H9 (cell line): Measurements from ENCODE around the gene SLC7A6. TPM values are rescaled to one million over a fixed set of nuclear protein-coding genes. Genes with fewer than 3 reads are reported as not detected.

ENCODE experiments used
- DNase-seq: peaks from one replicate; pipeline ENCODE4 v3.0.0-alpha.2; 2017
- H2AFZ ChIP-seq: one replicate; pipeline ENCODE4 v1.6.1; 2013; ENCODE audit warnings: mild to moderate bottlenecking, low read length, control low read depth, moderate library complexity
- H2AK5ac ChIP-seq: 2 replicates; pipeline ENCODE4 v1.6.1; 2013; ENCODE audit warnings: low read length, control low read depth, mixed read lengths; ENCODE audit not compliant: insufficient read length
- H2BK120ac ChIP-seq: one replicate; pipeline ENCODE4 v1.6.1; 2013; ENCODE audit warnings: low read depth, mild to moderate bottlenecking, low read length, control low read depth, inconsistent platforms; ENCODE audit not compliant: poor library complexity, severe bottlenecking
- H2BK12ac ChIP-seq: 2 replicates; pipeline ENCODE4 v1.6.1; 2013; ENCODE audit warnings: low read length, control low read depth, mixed read lengths, low read depth; ENCODE audit not compliant: insufficient read length
- H2BK15ac ChIP-seq: 2 replicates; pipeline ENCODE4 v1.6.1; 2013; ENCODE audit warnings: low read depth, low read length, control low read depth
- H2BK20ac ChIP-seq: one replicate; pipeline ENCODE4 v1.6.1; 2013; ENCODE audit warnings: low read depth, mild to moderate bottlenecking, low read length, control low read depth, inconsistent platforms; ENCODE audit not compliant: poor library complexity, severe bottlenecking
- H2BK5ac ChIP-seq: 2 replicates; pipeline ENCODE4 v1.6.1; 2013; ENCODE audit warnings: low read length, control low read depth, mixed read lengths; ENCODE audit not compliant: insufficient read length
- H3K14ac ChIP-seq: 2 replicates; pipeline ENCODE4 v1.6.1; 2013; ENCODE audit warnings: low read length, control low read depth; ENCODE audit not compliant: insufficient read depth
- H3K18ac ChIP-seq: 2 replicates; pipeline ENCODE4 v1.6.1; 2013; ENCODE audit warnings: low read depth, mild to moderate bottlenecking, mixed read lengths, low read length, control low read depth; ENCODE audit not compliant: insufficient read length
- H3K23ac ChIP-seq: 2 replicates; pipeline ENCODE4 v1.6.1; 2013; ENCODE audit warnings: low read length, control low read depth, mixed read lengths, low read depth; ENCODE audit not compliant: insufficient read length
- H3K23me2 ChIP-seq: 2 replicates; pipeline ENCODE4 v1.6.1; 2013; ENCODE audit warnings: low read depth, mild to moderate bottlenecking, mixed read lengths, low read length, control low read depth; ENCODE audit not compliant: insufficient read length, poor library complexity, severe bottlenecking
- H3K27ac ChIP-seq: 2 replicates; pipeline ENCODE4 v1.5.1; 2013; ENCODE audit warnings: low read length, control low read depth, mixed read lengths, low read depth; ENCODE audit not compliant: insufficient read length
- H3K27me3 ChIP-seq: 2 replicates; pipeline ENCODE4 v1.6.1; 2013; ENCODE audit warnings: low read length, control low read depth, inconsistent platforms; ENCODE audit not compliant: insufficient read depth
- H3K4ac ChIP-seq: 2 replicates; pipeline ENCODE4 v1.6.1; 2013; ENCODE audit warnings: low read depth, mild to moderate bottlenecking, control low read depth, inconsistent platforms, low read length, moderate library complexity
- H3K4me1 ChIP-seq: 2 replicates; pipeline ENCODE4 v1.6.1; 2013; ENCODE audit warnings: low read length, control low read depth, inconsistent platforms; ENCODE audit not compliant: insufficient read depth
- H3K4me2 ChIP-seq: 2 replicates; pipeline ENCODE4 v1.6.1; 2013; ENCODE audit warnings: low read length, control low read depth, mixed read lengths; ENCODE audit not compliant: insufficient read length, insufficient read depth
- H3K56ac ChIP-seq: 2 replicates; pipeline ENCODE4 v1.6.1; 2013; ENCODE audit warnings: low read depth, mild to moderate bottlenecking, mixed read lengths, low read length, control low read depth; ENCODE audit not compliant: insufficient read length
- H3K79me1 ChIP-seq: 2 replicates; pipeline ENCODE4 v1.6.1; 2013; ENCODE audit warnings: low read depth, mild to moderate bottlenecking, moderate library complexity, low read length, control low read depth, inconsistent platforms; ENCODE audit not compliant: insufficient read depth, poor library complexity, severe bottlenecking
- H3K79me2 ChIP-seq: 2 replicates; pipeline ENCODE4 v1.6.1; 2013; ENCODE audit warnings: low read length, control low read depth, inconsistent platforms; ENCODE audit not compliant: insufficient read depth
- H3K9ac ChIP-seq: 2 replicates; pipeline ENCODE4 v1.6.1; 2013; ENCODE audit warnings: low read length, control low read depth, mixed read lengths; ENCODE audit not compliant: insufficient read length; ENCODE audit errors: extremely low read depth
- H3K9me3 ChIP-seq: one replicate; pipeline ENCODE4 v1.6.1; 2013; ENCODE audit warnings: low read depth, low read length, inconsistent platforms; ENCODE audit not compliant: control insufficient read depth
- H3T11ph ChIP-seq: one replicate; pipeline ENCODE4 v1.6.1; 2013; ENCODE audit warnings: mild to moderate bottlenecking, low read length, control low read depth, inconsistent platforms
- H4K20me1 ChIP-seq: one replicate; pipeline ENCODE4 v1.6.1; 2013; ENCODE audit not compliant: control insufficient read depth, insufficient read length, insufficient read depth
- H4K5ac ChIP-seq: 2 replicates; pipeline ENCODE4 v1.6.1; 2013; ENCODE audit warnings: low read depth, mild to moderate bottlenecking, mixed read lengths, low read length, control low read depth; ENCODE audit not compliant: insufficient read length
- H4K8ac ChIP-seq: replicated peaks from 2 replicates; pipeline ENCODE4 v1.6.1; 2013; ENCODE audit warnings: low read length, control low read depth, mixed read lengths, low read depth; ENCODE audit not compliant: insufficient read length
- H4K91ac ChIP-seq: 2 replicates; pipeline ENCODE4 v1.6.1; 2013; ENCODE audit warnings: low read depth, mild to moderate bottlenecking, moderate library complexity, mixed read lengths, low read length, control low read depth; ENCODE audit not compliant: insufficient read length
- H3K27ac Mint-ChIP-seq, 3 experiments: 2 replicates in 2 of 3; 3 replicates in 1 of 3; pipeline ENCODE4 v1.8.0; 2020 to 2021; ENCODE audit warnings: mixed read lengths in 3 of 3, mild to moderate bottlenecking in 1 of 3, moderate library complexity in 1 of 3
- H3K27me3 Mint-ChIP-seq: 2 replicates; pipeline ENCODE4 v1.8.0; 2021; ENCODE audit warnings: low read depth, mild to moderate bottlenecking, moderate library complexity, mixed read lengths
- H3K36me3 Mint-ChIP-seq, 3 experiments: 2 replicates in 2 of 3; 3 replicates in 1 of 3; pipeline ENCODE4 v1.8.0; 2020 to 2021; ENCODE audit warnings: low read depth in 3 of 3, mixed read lengths in 3 of 3; ENCODE audit not compliant: insufficient read depth in 1 of 3
- H3K4me1 Mint-ChIP-seq, 2 experiments: 2 replicates each; pipeline ENCODE4 v1.8.0; 2020; ENCODE audit warnings: mixed read lengths in 2 of 2
- H3K4me3 Mint-ChIP-seq, 2 experiments: 2 replicates in 1 of 2; 3 replicates in 1 of 2; pipeline ENCODE4 v1.8.0; 2020 to 2021; ENCODE audit warnings: mild to moderate bottlenecking in 2 of 2, mixed read lengths in 2 of 2, moderate library complexity in 1 of 2
- H3K9me3 Mint-ChIP-seq, 2 experiments: 2 replicates in 1 of 2; 3 replicates in 1 of 2; pipeline ENCODE4 v1.8.0; 2020; ENCODE audit warnings: mild to moderate bottlenecking in 2 of 2, mixed read lengths in 2 of 2, moderate library complexity in 1 of 2
- CTCF ChIP-seq: fragments of 200-600 bp; sonication (generic); conservative IDR thresholded peaks from 3 replicates; pipeline ENCODE4 v1.8.0; 2021; ENCODE audit warnings: antibody characterized with exemption, mild to moderate bottlenecking
- WGBS: extraction: QIAGEN DNeasy Blood & Tissue Kit; methylation state at CpG from one replicate; pipeline ENCODE4 v1.1.7; 2013; ENCODE audit warnings: missing lambda C conversion rate, low lambda C conversion rate, mixed read lengths; ENCODE audit not compliant: insufficient read length; ENCODE audit errors: extremely low coverage; 5-methylcytosine and 5-hydroxymethylcytosine counted together
- total RNA-seq: library from RNA; stranded (reverse); gene quantifications from 2 replicates; pipeline ENCODE4 v1.2.1, GENCODE V29; 2021

SLC7A6 gene
- total RNA-seq, 1 experiment from 2014 or later = 21.1 TPM

DNA sequence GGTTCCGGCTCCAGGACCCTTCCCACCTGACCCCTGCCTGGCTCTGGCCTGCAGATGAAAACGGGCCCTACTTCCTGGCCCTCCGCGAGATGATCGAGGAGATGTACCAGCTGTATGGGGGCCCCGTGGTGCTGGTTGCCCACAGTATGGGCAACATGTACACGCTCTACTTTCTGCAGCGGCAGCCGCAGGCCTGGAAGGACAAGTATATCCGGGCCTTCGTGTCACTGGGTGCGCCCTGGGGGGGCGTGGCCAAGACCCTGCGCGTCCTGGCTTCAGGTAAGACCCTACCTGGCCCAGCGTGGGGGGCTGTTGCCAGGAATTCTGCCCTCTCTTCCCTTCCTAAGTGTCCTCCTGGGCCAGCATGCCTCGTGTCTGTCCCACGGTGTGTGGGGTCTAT is 8.6 kb upstream of the SLC7A6 start:
- H3K4me1 Mint-ChIP-seq = 0 out of 4 replicates have a peak, but pooled peaks cover 0 to 3% of the 10 kb centered on the region in 2 experiments
- WGBS = no CpG with 5 or more reads among the region's 18 CpGs
- H3K14ac ChIP-seq = no peak overlapping the region

More for the DNA sequence above, 8.6 kb upstream of the SLC7A6 start:
- Mint-ChIP-seq H3K27me3 (no peaks in the 10 kb centered on the region), H3K4me3 (no peak overlapping the region), H3K27ac (no peak overlapping the region), H3K36me3 (peaks cover 0 to 17% (median 1%) of the 10 kb centered on the region in 3 experiments; a peak in 3 of 7 replicates), H3K9me3 (no peaks in the 10 kb centered on the region)
- Histone ChIP-seq H3K9me3 (no peaks in the 10 kb centered on the region), H4K20me1 (no peaks in the 10 kb centered on the region), H3K56ac (no peak overlapping the region), H2BK15ac (no peak overlapping the region), H3K27ac (no peak overlapping the region), H3K4me2 (no peak overlapping the region), H2BK12ac (no peak overlapping the region), H3T11ph (no peak overlapping the region), H2AFZ (no peak overlapping the region), H3K23ac (no peak overlapping the region), H4K5ac (no peak overlapping the region), H2BK5ac (no peak overlapping the region), H3K4me1 (no peaks in the 10 kb centered on the region), H3K23me2 (no peaks in the 10 kb centered on the region), H4K91ac (no peak overlapping the region), H3K4ac (no peak overlapping the region), H2BK20ac (no peak overlapping the region), H2BK120ac (no peak overlapping the region), H3K79me1 (no peaks in the 10 kb centered on the region), H3K27me3 (no peaks in the 10 kb centered on the region), H4K8ac (no peak overlapping the region), H3K9ac (no peak overlapping the region), H3K79me2 (no peaks in the 10 kb centered on the region), H3K18ac (no peak overlapping the region), H2AK5ac (no peak overlapping the region)
- DNase-seq = no peak
- TF ChIP-seq CTCF = no peak
